Measurements from ENCODE around the gene THSD7B. TPM values are rescaled to one million over a fixed set of nuclear protein-coding genes. Genes with fewer than 3 reads are reported as not detected.
A peak's percentile ranks its signal among the peaks of the same experiment; 100 is the strongest.

THSD7B gene
- total RNA-seq, 1 experiment from 2014 or later = 6.9 TPM

GRCh38 chr2:136863874-136864273, 98.5 kb downstream of the THSD7B start:
- intact Hi-C loops (cut with micrococcal nuclease; ENCODE audit: unreplicated experiment) = no loop called here
- BruUV-seq (replicated peaks) = no TSS peak
- H3K4me3 ChIP-seq (ENCODE audit: low read depth, low read length) = no peak overlapping the region
- H3K27ac Mint-ChIP-seq (ENCODE audit: unreplicated experiment) = no peak overlapping the region
- no peaks in the 10 kb centered on the region for H3K36me3 Mint-ChIP-seq (ENCODE audit: insufficient read depth, unreplicated experiment)
- ChIA-PET POLR2A (no interaction called here), CTCF (no interaction called here)
- H3K4me3 Mint-ChIP-seq (ENCODE audit: unreplicated experiment) = no peak overlapping the region
- H3K27me3 Mint-ChIP-seq (ENCODE audit: insufficient read depth, unreplicated experiment) = no peaks in the 10 kb centered on the region
- no peaks in the 10 kb centered on the region for H3K27me3 ChIP-seq (replicated peaks; ENCODE audit: control insufficient read depth, insufficient read depth, low read length)
- no peaks in the 10 kb centered on the region for H3K9me3 ChIP-seq
- no peaks in the 10 kb centered on the region for H3K36me3 ChIP-seq (ENCODE audit: control insufficient read depth, insufficient read depth, low read length)
- no peaks in the 10 kb centered on the region for H3K9me3 Mint-ChIP-seq (ENCODE audit: unreplicated experiment)
- H3K4me1 ChIP-seq = no peaks in the 10 kb centered on the region
- DNase-seq = no peak
- no peaks in the 10 kb centered on the region for H3K4me1 Mint-ChIP-seq (ENCODE audit: low read depth, unreplicated experiment)
- no peak for TF ChIP-seq CTCF (IDR thresholded peaks at IDR 0.05; ENCODE audit: insufficient read depth in 1 of 2, low read depth in 1 of 2, low read length in 1 of 2, severe bottlenecking in 1 of 2, unreplicated experiment in 1 of 2)

- no peaks in the 10 kb centered on the region for H3K9me3 ChIP-seq
- Mint-ChIP-seq H3K4me3 (ENCODE audit: unreplicated experiment) (no peak overlapping the region), H3K36me3 (ENCODE audit: insufficient read depth, unreplicated experiment) (no peaks in the 10 kb centered on the region), H3K9me3 (ENCODE audit: unreplicated experiment) (no peaks in the 10 kb centered on the region), H3K27ac (ENCODE audit: unreplicated experiment) (no peak overlapping the region), H3K4me1 (ENCODE audit: low read depth, unreplicated experiment) (no peaks in the 10 kb centered on the region), H3K27me3 (ENCODE audit: insufficient read depth, unreplicated experiment) (no peaks in the 10 kb centered on the region)
- intact Hi-C loops (cut with micrococcal nuclease; ENCODE audit: unreplicated experiment) = loop anchor here (5.0 to 10.0 kb wide), 2 partner anchors 183 to 966 kb away; no protein-coding TSS in a partner anchor
- no peaks in the 10 kb centered on the region for H3K27me3 ChIP-seq (replicated peaks; ENCODE audit: control insufficient read depth, insufficient read depth, low read length)
- ChIA-PET POLR2A (interaction anchor here (0.5 kb wide), 1 partner anchor 892 kb away, joined by 13 read pairs; no protein-coding TSS in a partner anchor), CTCF (no interaction called here)
- no peak overlapping the region for H3K4me3 ChIP-seq (ENCODE audit: low read depth, low read length)
- BruUV-seq (replicated peaks) = no TSS peak
- H3K4me1 ChIP-seq = no peaks in the 10 kb centered on the region
- TF ChIP-seq CTCF (IDR thresholded peaks at IDR 0.05; ENCODE audit: insufficient read depth in 1 of 2, low read depth in 1 of 2, low read length in 1 of 2, severe bottlenecking in 1 of 2, unreplicated experiment in 1 of 2) = no peak
- H3K36me3 ChIP-seq (ENCODE audit: control insufficient read depth, insufficient read depth, low read length) = no peaks in the 10 kb centered on the region
- no peak for DNase-seq
These were observed 106.1 kb downstream of the THSD7B start for GRCh38 chr2:136871424-136871823.

- no peaks in the 10 kb centered on the region for H3K4me1 ChIP-seq
- ChIA-PET CTCF (no interaction called here), POLR2A (no interaction called here)
- H3K9me3 Mint-ChIP-seq (ENCODE audit: unreplicated experiment) = no peaks in the 10 kb centered on the region
- no peak overlapping the region for H3K4me3 Mint-ChIP-seq (ENCODE audit: unreplicated experiment)
- peak in 1 of 2 experiments; percentile 7 for TF ChIP-seq CTCF (IDR thresholded peaks at IDR 0.05; ENCODE audit: insufficient read depth in 1 of 2, low read depth in 1 of 2, low read length in 1 of 2, severe bottlenecking in 1 of 2, unreplicated experiment in 1 of 2)
- no peaks in the 10 kb centered on the region for H3K36me3 Mint-ChIP-seq (ENCODE audit: insufficient read depth, unreplicated experiment)
- H3K9me3 ChIP-seq = no peaks in the 10 kb centered on the region
- H3K27me3 Mint-ChIP-seq (ENCODE audit: insufficient read depth, unreplicated experiment) = no peaks in the 10 kb centered on the region
- H3K4me3 ChIP-seq (ENCODE audit: low read depth, low read length) = no peak overlapping the region
- no peaks in the 10 kb centered on the region for H3K27me3 ChIP-seq (replicated peaks; ENCODE audit: control insufficient read depth, insufficient read depth, low read length)
- no peak overlapping the region for H3K27ac Mint-ChIP-seq (ENCODE audit: unreplicated experiment)
- H3K36me3 ChIP-seq (ENCODE audit: control insufficient read depth, insufficient read depth, low read length) = no peaks in the 10 kb centered on the region
- BruUV-seq (replicated peaks) = no TSS peak
- no peaks in the 10 kb centered on the region for H3K4me1 Mint-ChIP-seq (ENCODE audit: low read depth, unreplicated experiment)
- intact Hi-C loops (cut with micrococcal nuclease; ENCODE audit: unreplicated experiment) = loop anchor here (5.0 to 10.0 kb wide), 2 partner anchors 181 to 963 kb away; no protein-coding TSS in a partner anchor
- peak in 1 of 2 experiments; percentile 11 for DNase-seq
These were observed 108.9 kb downstream of the THSD7B start for GRCh38 chr2:136874258-136874657.

All from Caco-2 (cell line).